SK-N-MC (cell line): Measurements from ENCODE around the gene SLC9A9.

Experiments
- EZH2 ChIP-seq: fragments of 200-600 bp; sonication (generic); IDR thresholded peaks from one replicate; pipeline ENCODE4 v1.6.1; 2017; ENCODE audit warnings: antibody characterized with exemption
- FOXP2 ChIP-seq: optimal IDR thresholded peaks from 2 replicates; pipeline ENCODE3; 2011; ENCODE audit warnings: mild to moderate bottlenecking, moderate library complexity; ENCODE audit not compliant: insufficient read depth; ENCODE audit errors: extremely low read length, control extremely low read depth
- POLR2AphosphoS5 ChIP-seq: IDR thresholded peaks from 2 replicates; pipeline ENCODE4 v1.6.1; 2012; ENCODE audit warnings: mild to moderate bottlenecking, low read depth, low read length, borderline replicate concordance

DNA sequence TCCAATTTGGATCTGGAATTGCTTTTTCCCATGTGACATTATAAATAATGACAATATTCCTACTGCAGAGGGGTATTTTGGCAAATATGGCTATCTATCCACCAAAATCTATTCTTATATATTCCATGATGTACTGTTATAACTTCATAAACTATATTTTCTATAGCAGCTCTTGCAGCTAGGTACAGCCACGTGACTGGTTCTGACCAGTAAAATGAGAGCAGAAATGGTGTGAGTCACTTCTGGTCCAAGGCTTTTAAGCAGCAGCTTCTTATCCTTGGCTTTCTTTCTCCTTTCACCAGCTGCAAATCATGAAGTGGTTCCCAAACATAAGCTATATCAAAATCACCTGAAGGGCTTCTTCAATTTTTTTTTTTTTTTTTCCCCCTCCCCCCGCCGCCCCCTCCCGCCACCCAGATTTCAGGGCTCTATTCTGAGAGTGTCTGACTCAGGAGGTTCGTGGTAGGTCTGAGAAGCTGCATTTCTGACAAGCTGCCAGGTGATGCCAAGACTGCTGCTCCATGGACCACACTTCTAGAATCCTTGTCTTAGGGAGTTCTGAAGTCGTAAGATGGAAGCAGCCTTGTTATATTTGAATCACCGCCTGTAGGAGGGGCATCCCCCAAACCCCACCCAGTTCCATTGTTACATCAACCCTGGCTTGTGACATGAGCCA is 371.2 kb downstream of the SLC9A9 start:
- TF ChIP-seq EZH2, result no peak
- TF ChIP-seq POLR2AphosphoS5, result no peak
- no peak for TF ChIP-seq FOXP2
